MM.1S (cell line): Measurements from ENCODE around the gene GLCE.

Experiments
- DNase-seq: peaks from one replicate; pipeline ENCODE4 v3.0.0-alpha.2; 2015
- H2AFZ ChIP-seq: fragments of 300-600 bp; sonication (generic); 2 replicates; pipeline ENCODE4 v1.6.0; 2016; ENCODE audit warnings: antibody characterized with exemption, low read length
- H3F3A ChIP-seq: fragments of 300-600 bp; sonication (generic); 2 replicates; pipeline ENCODE4 v1.6.1; 2016; ENCODE audit warnings: mild to moderate bottlenecking, antibody characterized with exemption, low read length, moderate library complexity, mixed read lengths; ENCODE audit not compliant: insufficient read depth
- H3K27ac ChIP-seq: fragments of 300-600 bp; sonication (generic); 2 replicates; pipeline ENCODE4 v1.5.1; 2016; ENCODE audit warnings: mild to moderate bottlenecking, low read length
- H3K27me3 ChIP-seq: fragments of 300-600 bp; sonication (generic); replicated peaks from 2 replicates; pipeline ENCODE4 v1.6.0; 2016; ENCODE audit warnings: low read length; ENCODE audit not compliant: insufficient read depth
- H3K36me3 ChIP-seq: fragments of 300-600 bp; sonication (generic); replicated peaks from 2 replicates; pipeline ENCODE4 v1.6.1; 2016; ENCODE audit warnings: mild to moderate bottlenecking, low read length, mixed read lengths; ENCODE audit not compliant: insufficient read depth
- H3K4me1 ChIP-seq: fragments of 300-600 bp; sonication (generic); 2 replicates; pipeline ENCODE4 v1.6.1; 2016; ENCODE audit warnings: low read length, mixed read lengths
- H3K4me2 ChIP-seq: fragments of 300-600 bp; sonication (generic); 2 replicates; pipeline ENCODE4 v1.6.0; 2016; ENCODE audit warnings: low read depth, low read length
- H3K4me3 ChIP-seq: fragments of 300-600 bp; sonication (generic); 2 replicates; pipeline ENCODE4 v1.5.1; 2016; ENCODE audit warnings: low read length, mixed read lengths
- H3K79me2 ChIP-seq: fragments of 300-600 bp; sonication (generic); 2 replicates; pipeline ENCODE4 v1.6.1; 2016; ENCODE audit warnings: mixed run types, low read length, mixed read lengths
- H3K9ac ChIP-seq: fragments of 300-600 bp; sonication (generic); 2 replicates; pipeline ENCODE4 v1.6.1; 2016; ENCODE audit warnings: low read length, mixed read lengths
- H3K9me2 ChIP-seq: fragments of 300-600 bp; sonication (generic); replicated peaks from 2 replicates; pipeline ENCODE4 v1.6.1; 2016; ENCODE audit warnings: mild to moderate bottlenecking, low read length, mixed read lengths; ENCODE audit not compliant: insufficient read depth
- H3K9me3 ChIP-seq: fragments of 300-600 bp; sonication (generic); replicated peaks from 2 replicates; pipeline ENCODE4 v1.6.1; 2016; ENCODE audit warnings: mild to moderate bottlenecking, low read length, mixed read lengths; ENCODE audit not compliant: insufficient read depth
- H4K20me1 ChIP-seq: fragments of 300-600 bp; sonication (generic); 2 replicates; pipeline ENCODE4 v1.6.1; 2016; ENCODE audit warnings: mild to moderate bottlenecking, low read length, moderate library complexity, mixed read lengths; ENCODE audit not compliant: insufficient read depth
- CTCF ChIP-seq: fragments of 300-600 bp; sonication (generic); IDR thresholded peaks from 2 replicates; pipeline ENCODE4 v1.5.1; 2016; ENCODE audit warnings: antibody characterized with exemption, low read length, mixed read lengths
- EZH2 ChIP-seq: fragments of 300-600 bp; sonication (generic); optimal IDR thresholded peaks from 2 replicates; pipeline ENCODE3; 2017; ENCODE audit warnings: low read depth, mild to moderate bottlenecking, antibody characterized with exemption, low read length, mixed read lengths
- EZH2phosphoT487 ChIP-seq: fragments of 300-600 bp; sonication (generic); IDR thresholded peaks from 2 replicates; pipeline ENCODE4 v1.6.1; 2018; ENCODE audit warnings: antibody characterized with exemption, low read length

Gene GLCE

GRCh38 chr15:69232765-69233164 lies 72.3 kb downstream of the GLCE start:
- H2AFZ ChIP-seq, result no peak overlapping the region
- H3K27me3 ChIP-seq, result no peaks in the 10 kb centered on the region
- no peaks in the 10 kb centered on the region for H3K36me3 ChIP-seq
- H3K27ac ChIP-seq, result no peak overlapping the region
- H3F3A ChIP-seq, result no peaks in the 10 kb centered on the region
- H3K4me3 ChIP-seq, result no peak overlapping the region
- no peaks in the 10 kb centered on the region for H3K9me2 ChIP-seq
- H4K20me1 ChIP-seq, result no peaks in the 10 kb centered on the region
- H3K79me2 ChIP-seq, result no peaks in the 10 kb centered on the region
- no peak overlapping the region for H3K9ac ChIP-seq
- H3K4me2 ChIP-seq, result no peak overlapping the region
- DNase-seq, result no peak
- H3K4me1 ChIP-seq, result 0 out of 2 replicates have a peak, but pooled peaks cover 3% of the 10 kb centered on the region
- no peak for TF ChIP-seq CTCF
- no peak for TF ChIP-seq EZH2
- TF ChIP-seq EZH2phosphoT487, result no peak
- H3K9me3 ChIP-seq, result no peaks in the 10 kb centered on the region

DNA sequence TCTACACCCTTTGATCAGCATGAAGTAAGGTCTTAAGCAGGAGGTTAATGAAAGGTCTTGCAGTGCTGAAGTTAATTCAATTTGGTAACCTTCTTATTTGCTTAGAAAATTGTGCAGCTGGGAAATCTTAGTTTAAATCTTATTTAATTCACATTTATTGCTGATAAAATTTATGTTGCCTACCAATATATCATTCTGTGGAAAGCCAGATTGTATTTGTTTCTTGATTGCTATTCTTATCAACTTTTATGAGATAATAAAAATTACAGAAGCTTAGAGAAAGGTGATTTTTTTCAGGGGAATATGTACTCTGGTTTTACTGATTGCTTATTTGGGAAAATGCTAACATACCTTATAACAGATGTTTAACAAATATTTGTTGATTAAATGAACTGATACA lies 74.2 kb downstream of the GLCE start:
- H3K27ac ChIP-seq, result no peak overlapping the region
- no peak overlapping the region for H3K9ac ChIP-seq
- H3K4me2 ChIP-seq, result no peak overlapping the region
- H2AFZ ChIP-seq, result no peak overlapping the region
- H3K4me3 ChIP-seq, result no peak overlapping the region
- DNase-seq, result no peak
- H3K9me2 ChIP-seq, result no peaks in the 10 kb centered on the region
- H3K36me3 ChIP-seq, result no peaks in the 10 kb centered on the region
- no peak for TF ChIP-seq CTCF
- no peak for TF ChIP-seq EZH2phosphoT487
- TF ChIP-seq EZH2, result no peak
- peaks cover 9% of the 10 kb centered on the region; the same call in 1 of the 2 replicates for H3F3A ChIP-seq
- H3K9me3 ChIP-seq, result no peaks in the 10 kb centered on the region
- no peaks in the 10 kb centered on the region for H3K79me2 ChIP-seq
- H3K27me3 ChIP-seq, result no peaks in the 10 kb centered on the region
- H3K4me1 ChIP-seq, result peaks cover 22% of the 10 kb centered on the region
- no peaks in the 10 kb centered on the region for H4K20me1 ChIP-seq

DNA sequence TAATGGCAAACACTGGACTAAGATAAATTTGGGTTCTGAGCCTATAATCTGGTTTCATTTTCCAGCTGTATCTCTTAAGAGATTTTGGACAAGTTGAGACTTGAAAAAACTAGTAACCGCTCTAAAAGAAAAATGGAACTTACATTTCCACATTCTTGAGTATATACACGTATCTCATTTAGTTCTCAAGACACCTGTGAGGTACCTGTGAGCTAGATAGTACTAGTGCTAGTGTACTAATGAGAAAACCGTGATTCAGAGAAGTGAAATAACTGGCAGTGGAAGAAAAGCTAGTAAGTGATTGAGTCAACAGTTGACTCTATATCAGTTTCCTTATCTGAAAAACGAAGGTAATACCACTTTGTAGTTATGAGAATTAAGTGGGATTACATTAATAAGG lies 76.1 kb downstream of the GLCE start:
- no peaks in the 10 kb centered on the region for H4K20me1 ChIP-seq
- no peaks in the 10 kb centered on the region for H3K36me3 ChIP-seq
- H3K9me2 ChIP-seq, result no peaks in the 10 kb centered on the region
- H3K79me2 ChIP-seq, result no peaks in the 10 kb centered on the region
- no peak overlapping the region for H3K4me3 ChIP-seq
- peaks cover 9% of the 10 kb centered on the region; the same call in 1 of the 2 replicates for H3F3A ChIP-seq
- no peak overlapping the region for H3K27ac ChIP-seq
- no peak overlapping the region for H2AFZ ChIP-seq
- H3K27me3 ChIP-seq, result no peaks in the 10 kb centered on the region
- H3K4me2 ChIP-seq, result no peak overlapping the region
- no peak overlapping the region for H3K9ac ChIP-seq
- H3K4me1 ChIP-seq, result peaks cover 25% of the 10 kb centered on the region
- DNase-seq, result no peak
- TF ChIP-seq EZH2phosphoT487 (no peak), CTCF (no peak), EZH2 (no peak)
- no peaks in the 10 kb centered on the region for H3K9me3 ChIP-seq
